Stimulated activated CD4-positive, alpha-beta T cell treated with anti-CD3 and anti-CD28 coated beads, Interleukin-15, amount 100 ng/mL, for 24 hours (primary cell): ENCODE measurements around the gene RHBDL1.

ENCODE experiments used
- DNase-seq: peaks from one replicate; pipeline ENCODE4 v3.0.0-alpha.2; 2020

RHBDL1 gene

GRCh38 chr16:722835-723633 lies 47.6 kb downstream of the RHBDL1 start:
- no peak for DNase-seq

GRCh38 chr16:723695-724094 lies 48.2 kb downstream of the RHBDL1 start:
- no peak for DNase-seq

- DNase-seq: no peak
Observed at GRCh38 chr16:724188-725040, 48.9 kb downstream of the RHBDL1 start.

GRCh38 chr16:725041-725376 lies 49.5 kb downstream of the RHBDL1 start:
- no peak for DNase-seq

- DNase-seq: no peak
Observed at GRCh38 chr16:725463-726187, 50.2 kb downstream of the RHBDL1 start.

- no peak for DNase-seq
Observed at GRCh38 chr16:726188-726437, 50.6 kb downstream of the RHBDL1 start.

GRCh38 chr16:726438-727290 lies 51.2 kb downstream of the RHBDL1 start, which contains the start of the genes CCDC78 and HAGHL:
Gene CCDC78 (minus strand): TSS chr16:726443. CDS start chr16:726367, 76 bp downstream.
Gene HAGHL (plus strand): TSS chr16:727106. CDS start chr16:727510, 404 bp downstream.
- peak; percentile 79 for DNase-seq

- DNase-seq: peak; percentile 47
Observed at GRCh38 chr16:727291-727977, 52.0 kb downstream of the RHBDL1 start.
